Nephron progenitor cell (in vitro differentiated cells): ENCODE data around the gene UACA.

ENCODE experiments used
- DNase-seq: peaks from one replicate; pipeline ENCODE4 v3.0.0; 2021
- H3K27ac Mint-ChIP-seq: 2 replicates; pipeline ENCODE4 v1.8.0; 2021; ENCODE audit warnings: mild to moderate bottlenecking, moderate library complexity, mixed read lengths
- H3K27me3 Mint-ChIP-seq: 2 replicates; pipeline ENCODE4 v1.8.0; 2021; ENCODE audit warnings: mild to moderate bottlenecking, low read depth, mixed read lengths; ENCODE audit not compliant: poor library complexity
- H3K36me3 Mint-ChIP-seq: 2 replicates; pipeline ENCODE4 v1.8.0; 2021; ENCODE audit warnings: low read depth, mixed read lengths
- H3K4me1 Mint-ChIP-seq: 2 replicates; pipeline ENCODE4 v1.8.0; 2021; ENCODE audit warnings: mixed read lengths
- H3K4me3 Mint-ChIP-seq: 2 replicates; pipeline ENCODE4 v1.8.0; 2021; ENCODE audit warnings: mild to moderate bottlenecking, moderate library complexity, mixed read lengths
- H3K9me3 Mint-ChIP-seq: 2 replicates; pipeline ENCODE4 v1.8.0; 2021; ENCODE audit warnings: mild to moderate bottlenecking, moderate library complexity, mixed read lengths
- CTCF ChIP-seq: fragments of 200-600 bp; sonication (generic); IDR thresholded peaks from 2 replicates; pipeline ENCODE4 v1.5.0; 2021; ENCODE audit warnings: antibody characterized with exemption

The UACA gene

GRCh38 chr15:70614221-70614620 is 149.1 kb downstream of the UACA start:
- no peak overlapping the region for H3K27ac Mint-ChIP-seq

GRCh38 chr15:70613271-70613670 is 150.1 kb downstream of the UACA start:
- no peaks in the 10 kb centered on the region for H3K36me3 Mint-ChIP-seq
- H3K27ac Mint-ChIP-seq = peak overlapping the region; percentile 8
- H3K9me3 Mint-ChIP-seq = no peaks in the 10 kb centered on the region
- peaks cover 8% of the 10 kb centered on the region for H3K27me3 Mint-ChIP-seq
- H3K4me1 Mint-ChIP-seq = peaks cover 20% of the 10 kb centered on the region
- no peak overlapping the region for H3K4me3 Mint-ChIP-seq
- no peak for DNase-seq
- no peak for TF ChIP-seq CTCF

More at GRCh38 chr15:70614221-70614620, 149.1 kb downstream of the UACA start:
- peaks cover 18% of the 10 kb centered on the region for H3K4me1 Mint-ChIP-seq
- H3K9me3 Mint-ChIP-seq = no peaks in the 10 kb centered on the region
- no peaks in the 10 kb centered on the region for H3K36me3 Mint-ChIP-seq
- H3K27me3 Mint-ChIP-seq = peaks cover 8% of the 10 kb centered on the region
- no peak overlapping the region for H3K4me3 Mint-ChIP-seq
- no peak for DNase-seq
- no peak for TF ChIP-seq CTCF

GRCh38 chr15:70611286-70611685 is 152.1 kb downstream of the UACA start:
- Mint-ChIP-seq H3K27ac (no peak overlapping the region), H3K9me3 (no peaks in the 10 kb centered on the region), H3K4me3 (no peak overlapping the region), H3K4me1 (peaks cover 19% of the 10 kb centered on the region), H3K36me3 (no peaks in the 10 kb centered on the region), H3K27me3 (peaks cover 5% of the 10 kb centered on the region)
- TF ChIP-seq CTCF = no peak
- DNase-seq = no peak

- Mint-ChIP-seq H3K27ac (no peak overlapping the region), H3K36me3 (no peaks in the 10 kb centered on the region), H3K4me1 (peaks cover 15% of the 10 kb centered on the region), H3K9me3 (no peaks in the 10 kb centered on the region), H3K4me3 (no peak overlapping the region), H3K27me3 (peaks cover 2% of the 10 kb centered on the region)
- no peak for DNase-seq
- TF ChIP-seq CTCF = no peak
These were observed 152.8 kb downstream of the UACA start for GRCh38 chr15:70610541-70610940.

- H3K4me3 Mint-ChIP-seq = no peak overlapping the region
- H3K4me1 Mint-ChIP-seq = peaks cover 22% of the 10 kb centered on the region
- no peak for DNase-seq
- TF ChIP-seq CTCF = no peak
- no peaks in the 10 kb centered on the region for H3K36me3 Mint-ChIP-seq
- no peaks in the 10 kb centered on the region for H3K9me3 Mint-ChIP-seq
- no peak overlapping the region for H3K27ac Mint-ChIP-seq
- peaks cover 2% of the 10 kb centered on the region for H3K27me3 Mint-ChIP-seq
These were observed 153.5 kb downstream of the UACA start for GRCh38 chr15:70609889-70610288.

GRCh38 chr15:70608144-70608543 is 155.2 kb downstream of the UACA start:
- H3K36me3 Mint-ChIP-seq = no peaks in the 10 kb centered on the region
- H3K27me3 Mint-ChIP-seq = peaks cover 6% of the 10 kb centered on the region
- no peak overlapping the region for H3K27ac Mint-ChIP-seq
- no peak for DNase-seq
- TF ChIP-seq CTCF = no peak
- peaks cover 35% of the 10 kb centered on the region for H3K4me1 Mint-ChIP-seq
- no peak overlapping the region for H3K4me3 Mint-ChIP-seq
- H3K9me3 Mint-ChIP-seq = no peaks in the 10 kb centered on the region
